HL-60 (cell line): Measurements from ENCODE around the gene PNPLA7.
"Not testable (repeated sequence)": the region's sequence is repeated elsewhere in the genome, so short reads cannot be mapped to it uniquely, and the experiment has no call there.

Source experiments
- DNase-seq, 2 experiments: peaks; one replicate each; pipeline ENCODE4 v3.0.0-alpha.2; 2010 to 2020; ENCODE audit warnings: low read depth in 1 of 2, low spot score in 1 of 2
- H3K27ac ChIP-seq: fragments of 250-450 bp; sonication (Bioruptor Pico); replicated peaks from 2 replicates; pipeline ENCODE4 v1.5.1; 2020; ENCODE audit warnings: mild to moderate bottlenecking, moderate library complexity
- H3K27me3 ChIP-seq: fragments of 250-450 bp; sonication (Bioruptor Pico); 2 replicates; pipeline ENCODE4 v1.5.1; 2021; ENCODE audit warnings: mild to moderate bottlenecking, moderate library complexity; ENCODE audit not compliant: insufficient read depth, poor library complexity, severe bottlenecking
- H3K4me3 ChIP-seq: replicated peaks from 2 replicates; pipeline ENCODE4 v1.5.1; 2011; ENCODE audit warnings: mild to moderate bottlenecking, control low read depth, low read length; ENCODE audit not compliant: insufficient read depth
- CTCF ChIP-seq: IDR thresholded peaks from one replicate; pipeline ENCODE4 v1.5.1; 2011; ENCODE audit warnings: low read length, control low read depth, inconsistent platforms; ENCODE audit not compliant: insufficient read depth
- GABPA ChIP-seq: IDR thresholded peaks from 2 replicates; pipeline ENCODE4 v1.6.1; 2012; ENCODE audit warnings: low read depth
- POLR2AphosphoS5 ChIP-seq: IDR thresholded peaks from 2 replicates; pipeline ENCODE4 v1.6.1; 2012; ENCODE audit warnings: low read depth
- SPI1 ChIP-seq: IDR thresholded peaks from 2 replicates; pipeline ENCODE4 v1.6.1; 2012; ENCODE audit warnings: low read depth, mild to moderate bottlenecking, borderline replicate concordance
- TF ChIP-seq, protein P1 (sequence below): IDR thresholded peaks from 2 replicates; pipeline ENCODE4 v1.6.1; 2012; ENCODE audit warnings: low read depth; ENCODE audit not compliant: insufficient replicate concordance

The PNPLA7 gene

GRCh38 chr9:137540536-137540935, 9.7 kb downstream of the PNPLA7 start:
- no peak overlapping the region for H3K27ac ChIP-seq
- TF ChIP-seq POLR2AphosphoS5 (no peak), SPI1 (no peak), GABPA (no peak), CTCF (no peak)
- TF ChIP-seq, protein P1, sequence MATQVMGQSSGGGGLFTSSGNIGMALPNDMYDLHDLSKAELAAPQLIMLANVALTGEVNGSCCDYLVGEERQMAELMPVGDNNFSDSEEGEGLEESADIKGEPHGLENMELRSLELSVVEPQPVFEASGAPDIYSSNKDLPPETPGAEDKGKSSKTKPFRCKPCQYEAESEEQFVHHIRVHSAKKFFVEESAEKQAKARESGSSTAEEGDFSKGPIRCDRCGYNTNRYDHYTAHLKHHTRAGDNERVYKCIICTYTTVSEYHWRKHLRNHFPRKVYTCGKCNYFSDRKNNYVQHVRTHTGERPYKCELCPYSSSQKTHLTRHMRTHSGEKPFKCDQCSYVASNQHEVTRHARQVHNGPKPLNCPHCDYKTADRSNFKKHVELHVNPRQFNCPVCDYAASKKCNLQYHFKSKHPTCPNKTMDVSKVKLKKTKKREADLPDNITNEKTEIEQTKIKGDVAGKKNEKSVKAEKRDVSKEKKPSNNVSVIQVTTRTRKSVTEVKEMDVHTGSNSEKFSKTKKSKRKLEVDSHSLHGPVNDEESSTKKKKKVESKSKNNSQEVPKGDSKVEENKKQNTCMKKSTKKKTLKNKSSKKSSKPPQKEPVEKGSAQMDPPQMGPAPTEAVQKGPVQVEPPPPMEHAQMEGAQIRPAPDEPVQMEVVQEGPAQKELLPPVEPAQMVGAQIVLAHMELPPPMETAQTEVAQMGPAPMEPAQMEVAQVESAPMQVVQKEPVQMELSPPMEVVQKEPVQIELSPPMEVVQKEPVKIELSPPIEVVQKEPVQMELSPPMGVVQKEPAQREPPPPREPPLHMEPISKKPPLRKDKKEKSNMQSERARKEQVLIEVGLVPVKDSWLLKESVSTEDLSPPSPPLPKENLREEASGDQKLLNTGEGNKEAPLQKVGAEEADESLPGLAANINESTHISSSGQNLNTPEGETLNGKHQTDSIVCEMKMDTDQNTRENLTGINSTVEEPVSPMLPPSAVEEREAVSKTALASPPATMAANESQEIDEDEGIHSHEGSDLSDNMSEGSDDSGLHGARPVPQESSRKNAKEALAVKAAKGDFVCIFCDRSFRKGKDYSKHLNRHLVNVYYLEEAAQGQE: no peak

DNA sequence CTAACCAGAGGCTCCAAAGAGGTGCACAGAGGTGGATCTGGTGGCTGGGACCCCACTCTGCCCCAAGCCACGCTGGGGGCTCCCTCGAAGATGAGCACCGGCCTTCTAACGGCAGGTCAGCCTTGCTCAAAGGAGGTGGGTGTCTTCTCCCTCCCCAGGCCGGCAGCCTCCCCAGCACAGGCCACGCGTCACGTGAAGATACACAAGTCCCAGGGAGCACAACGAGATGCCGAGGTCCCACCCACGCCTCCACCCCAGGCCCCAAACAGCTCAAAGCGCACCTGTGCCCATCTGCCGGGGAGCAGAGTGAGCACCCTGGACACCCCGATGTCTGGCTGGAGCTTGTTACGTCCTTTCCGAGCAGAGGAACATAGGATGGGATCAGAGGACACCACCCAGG, 12.1 kb downstream of the PNPLA7 start:
- H3K27me3 ChIP-seq: no peaks in the 10 kb centered on the region
- no peak overlapping the region for H3K27ac ChIP-seq
- no peak for DNase-seq
- TF ChIP-seq, protein P1: no peak
- no peak overlapping the region for H3K4me3 ChIP-seq

More at GRCh38 chr9:137540536-137540935, 9.7 kb downstream of the PNPLA7 start:
- Histone ChIP-seq H3K27me3 (no peaks in the 10 kb centered on the region), H3K4me3 (no peak overlapping the region)
- no peak for DNase-seq

GRCh38 chr9:137536594-137537131, 13.5 kb downstream of the PNPLA7 start:
- not testable (repeated sequence) for H3K27me3 ChIP-seq, H3K27ac ChIP-seq, H3K4me3 ChIP-seq
- DNase-seq: peak; percentile 32 to 66
- peak; percentile 28; the same call in 1 of the 2 replicates for TF ChIP-seq SPI1

DNA sequence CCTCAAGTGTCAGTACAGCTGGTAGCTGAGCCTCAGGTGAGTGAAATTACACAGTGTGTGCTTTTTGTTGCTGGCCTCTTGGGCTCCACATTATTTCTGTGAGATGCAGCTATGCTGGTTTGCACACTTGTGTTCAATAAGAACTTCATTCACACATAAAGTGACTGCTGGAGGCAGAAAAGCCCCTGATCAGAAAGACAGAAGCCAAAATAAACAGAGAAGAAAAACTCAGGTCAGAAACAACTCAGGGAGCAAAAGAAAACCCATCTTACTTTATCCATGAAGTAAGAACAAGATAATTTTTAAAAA, 15.1 kb downstream of the PNPLA7 start:
- Histone ChIP-seq H3K27me3 (no peaks in the 10 kb centered on the region), H3K27ac (peak overlapping the region; percentile 50), H3K4me3 (no peak overlapping the region)
- TF ChIP-seq SPI1: no peak
- TF ChIP-seq CTCF: no peak
- no peak for TF ChIP-seq GABPA
- no peak for TF ChIP-seq POLR2AphosphoS5
- TF ChIP-seq, protein P1: no peak
- DNase-seq: no peak
